ENCODE data around the gene NUPR2.

- TF ChIP-seq POLR2A (IDR thresholded peaks at IDR 0.05) (no peak), POLR2AphosphoS5 (IDR thresholded peaks at IDR 0.05) (peak; percentile 22 to 48 (median 32))
Measured at GRCh38 chr7:56083150-56083785, 32.9 kb downstream of the NUPR2 start.
